Measurements from ENCODE around the gene MLX. TPM values are rescaled to one million over a fixed set of nuclear protein-coding genes. Genes with fewer than 3 reads are reported as not detected.

MLX gene
- total and polyA plus RNA-seq, 2 of the 8 experiments (the other 6 are each of a cell fraction or from before 2014, with no cell fraction given): 27.0 to 27.5 TPM

GRCh38 chr17:42561897-42562387 lies 5.0 kb upstream of the MLX start, which contains the start of gene COASY:
COASY (plus strand) TSS chr17:42562148; CDS start chr17:42562623, 475 bp downstream.
- peak; percentile 73 for FAIRE-seq
- peak within 1 kb of the TSS; percentile 2; the same call in 1 of the 2 replicates for H2AFZ ChIP-seq (ENCODE audit: low read length)
- peak; percentile 61; the same call in 1 of the 2 replicates for TF ChIP-seq CREB1 (IDR thresholded peaks at IDR 0.05)
- TF ChIP-seq KDM4A (IDR thresholded peaks at IDR 0.05; ENCODE audit: low read depth, low read length, severe bottlenecking): peak; percentile 72
- TF ChIP-seq HDAC6 (IDR thresholded peaks at IDR 0.05; ENCODE audit: low read depth, low read length): no peak
- peak; percentile 29; the same call in 1 of the 2 replicates for TF ChIP-seq POLR2AphosphoS5 (IDR thresholded peaks at IDR 0.05; ENCODE audit: low read depth, low read length)
- peak in 1 of 2 experiments; percentile 82; a peak in 2 of 3 replicates for TF ChIP-seq POLR2A (IDR thresholded peaks at IDR 0.05; ENCODE audit: control extremely low read depth in 1 of 2, low read depth in 2 of 2, low read length in 2 of 2)
- no peak for TF ChIP-seq SP4 (IDR thresholded peaks at IDR 0.05; ENCODE audit: low read length)
- TF ChIP-seq BACH1 (IDR thresholded peaks at IDR 0.05; ENCODE audit: low read length): 0 out of 2 replicates have a peak, but pooled peaks have one; percentile 51
- no peak for TF ChIP-seq EGR1 (IDR thresholded peaks at IDR 0.05; ENCODE audit: borderline replicate concordance, low read depth, low read length)
- TF ChIP-seq, protein P1, sequence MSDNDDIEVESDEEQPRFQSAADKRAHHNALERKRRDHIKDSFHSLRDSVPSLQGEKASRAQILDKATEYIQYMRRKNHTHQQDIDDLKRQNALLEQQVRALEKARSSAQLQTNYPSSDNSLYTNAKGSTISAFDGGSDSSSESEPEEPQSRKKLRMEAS (IDR thresholded peaks at IDR 0.05): 0 out of 2 replicates have a peak, but pooled peaks have one; percentile 6
- TF ChIP-seq CBX5 (IDR thresholded peaks at IDR 0.05; ENCODE audit: low read depth, low read length): no peak
- TF ChIP-seq SIRT6 (IDR thresholded peaks at IDR 0.05; ENCODE audit: low read length): no peak
- TF ChIP-seq KDM5A (IDR thresholded peaks at IDR 0.05; ENCODE audit: low read length): peak; percentile 68
- no peak for TF ChIP-seq RAD21 (IDR thresholded peaks at IDR 0.05 in 1 of 2, conservative IDR thresholded peaks at IDR 0.05 in 1 of 2; ENCODE audit: low read depth in 2 of 2, low read length in 2 of 2)

More at GRCh38 chr17:42561897-42562387, 5.0 kb upstream of the MLX start, which contains the start of gene COASY:
- peak within 1 kb of the TSS; percentile 70 for H4K91ac ChIP-seq (replicated peaks; ENCODE audit: insufficient read length, low read length)
- H2BK12ac ChIP-seq (ENCODE audit: low read depth, low read length): peak within 1 kb of the TSS; percentile 39; the same call in 1 of the 2 replicates
- peak within 1 kb of the TSS; percentile 12 for H3K27ac ChIP-seq (ENCODE audit: low read depth, low read length)
- peak within 1 kb of the TSS; percentile 55 for H4K5ac ChIP-seq (ENCODE audit: insufficient read length, low read depth, low read length)
- H3K27me3 ChIP-seq (replicated peaks in 1 of 4; ENCODE audit: control insufficient read depth in 3 of 4, extremely low read depth in 1 of 4, insufficient read depth in 3 of 4, low read length in 3 of 4): no peaks in the 10 kb centered on the region
- peak within 1 kb of the TSS; percentile 17 for H3K56ac ChIP-seq (replicated peaks; ENCODE audit: insufficient read length, low read depth, low read length)
- H2BK15ac ChIP-seq (ENCODE audit: low read length): peak within 1 kb of the TSS; percentile 88; the same call in 1 of the 2 replicates
- H3K23ac ChIP-seq (ENCODE audit: insufficient read length): no peak within 1 kb of the TSS
- H3K79me2 ChIP-seq (ENCODE audit: control insufficient read depth in 1 of 2, insufficient read depth in 2 of 2, low read length in 2 of 2): peaks cover 9 to 17% of the 10 kb centered on the region in 2 experiments; a peak in 3 of 4 replicates
- peak within 1 kb of the TSS; percentile 92 for H2BK120ac ChIP-seq (replicated peaks; ENCODE audit: low read depth, low read length)
- no peak within 1 kb of the TSS for H3K14ac ChIP-seq (ENCODE audit: insufficient read length)
- peaks cover 0 to 15% (median 8%) of the 10 kb centered on the region in 4 experiments; a peak in 4 of 7 replicates for H3K4me1 ChIP-seq (replicated peaks in 1 of 4; ENCODE audit: control insufficient read depth in 3 of 4, insufficient read depth in 4 of 4, low read length in 3 of 4)
- H3K9me3 ChIP-seq (ENCODE audit: insufficient read depth in 2 of 2, low read depth in 1 of 2, low read length in 1 of 2): no peaks in the 10 kb centered on the region
- H3K4ac ChIP-seq (replicated peaks; ENCODE audit: insufficient read length, low read depth, low read length): peak within 1 kb of the TSS; percentile 54
- 0 out of 2 replicates have a peak within 1 kb of the TSS, but pooled peaks have one; percentile 29 for H2AK5ac ChIP-seq (ENCODE audit: low read depth, low read length)
- peaks cover 11% of the 10 kb centered on the region for H3K23me2 ChIP-seq (ENCODE audit: low read depth, low read length)
- peaks cover 14% of the 10 kb centered on the region for H3K79me1 ChIP-seq (ENCODE audit: low read depth, low read length)
- H2BK5ac ChIP-seq (ENCODE audit: low read depth, low read length): peak within 1 kb of the TSS; percentile 61; the same call in 1 of the 2 replicates
- ChIA-PET CTCF (ENCODE audit: partially characterized antibody) (no interaction called here), POLR2A (ENCODE audit: partially characterized antibody) (interaction anchor here (0.9 to 8.1 kb wide), 4 partner anchors 14 to 173 kb away, joined by 3 to 74 read pairs (median 4); partner anchors contain the start of gene PSMC3IP)
- peak within 1 kb of the TSS; percentile 82 to 98 (median 88) for H3K4me3 ChIP-seq (ENCODE audit: extremely low read depth in 1 of 4, insufficient read depth in 2 of 4, low read depth in 3 of 4, low read length in 4 of 4)
- peak; percentile 93 to 97 for DNase-seq (ENCODE audit: low read depth in 1 of 2, low spot score in 2 of 2)
- peak within 1 kb of the TSS; percentile 53; the same call in 1 of the 2 replicates for H3K18ac ChIP-seq (ENCODE audit: extremely low read depth, low read length)
- H4K8ac ChIP-seq (ENCODE audit: extremely low read depth, insufficient read depth, low read length): peak within 1 kb of the TSS; percentile 79; the same call in 1 of the 2 replicates
- no peak within 1 kb of the TSS for H2BK20ac ChIP-seq (ENCODE audit: low read length)
- H3K4me2 ChIP-seq (ENCODE audit: insufficient read depth in 1 of 2, low read depth in 2 of 2, low read length in 2 of 2): peak within 1 kb of the TSS; percentile 88 to 91
- peaks cover 0 to 1% of the 10 kb centered on the region in 2 experiments for H4K20me1 ChIP-seq (replicated peaks in 1 of 2; ENCODE audit: control insufficient read depth in 1 of 2, insufficient read depth in 2 of 2, low read length in 2 of 2)
- H3K9ac ChIP-seq (replicated peaks in 1 of 4; ENCODE audit: extremely low read depth in 1 of 4, low read depth in 3 of 4, low read length in 3 of 4): peak within 1 kb of the TSS; percentile 83 to 85 (median 84)
- 1% methylated on average over 25 of the region's 26 CpGs; no CpG with 5 or more reads in 1 of the 2 experiments for WGBS, 2 experiments (ENCODE audit: extremely low coverage in 1 of 2, insufficient coverage in 1 of 2, insufficient read length in 1 of 2, insufficient replicate concordance in 2 of 2, low coverage in 1 of 2, low lambda C conversion rate in 2 of 2, missing lambda C conversion rate in 1 of 2)
- H3K36me3 ChIP-seq (ENCODE audit: control insufficient read depth in 2 of 4, insufficient read depth in 4 of 4, low read length in 3 of 4): peaks cover 3 to 17% (median 11%) of the 10 kb centered on the region in 4 experiments; a peak in 6 of 8 replicates
